ENCODE measurements around the gene MMAB.

DNA sequence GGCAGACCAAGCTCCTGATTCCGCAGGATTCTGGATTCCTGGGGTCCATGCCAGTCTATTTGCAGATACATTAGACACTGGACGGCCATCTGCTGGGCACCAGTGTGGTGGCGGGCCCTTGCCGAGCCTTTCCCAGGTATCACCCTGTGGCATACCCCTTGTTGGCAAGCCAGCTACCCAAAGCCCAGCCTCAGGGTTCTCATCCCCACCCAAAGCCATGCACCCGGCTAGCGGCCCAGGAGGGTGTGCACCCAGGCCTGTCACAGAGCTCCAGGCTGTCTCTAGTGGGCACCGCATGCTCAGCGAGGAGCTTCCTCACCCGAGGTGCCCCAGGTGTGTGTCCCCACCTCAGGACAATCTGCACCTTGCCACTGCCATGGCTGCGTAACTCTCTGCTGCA is 13.7 kb downstream of the MMAB start:
- TF ChIP-seq, protein P1, sequence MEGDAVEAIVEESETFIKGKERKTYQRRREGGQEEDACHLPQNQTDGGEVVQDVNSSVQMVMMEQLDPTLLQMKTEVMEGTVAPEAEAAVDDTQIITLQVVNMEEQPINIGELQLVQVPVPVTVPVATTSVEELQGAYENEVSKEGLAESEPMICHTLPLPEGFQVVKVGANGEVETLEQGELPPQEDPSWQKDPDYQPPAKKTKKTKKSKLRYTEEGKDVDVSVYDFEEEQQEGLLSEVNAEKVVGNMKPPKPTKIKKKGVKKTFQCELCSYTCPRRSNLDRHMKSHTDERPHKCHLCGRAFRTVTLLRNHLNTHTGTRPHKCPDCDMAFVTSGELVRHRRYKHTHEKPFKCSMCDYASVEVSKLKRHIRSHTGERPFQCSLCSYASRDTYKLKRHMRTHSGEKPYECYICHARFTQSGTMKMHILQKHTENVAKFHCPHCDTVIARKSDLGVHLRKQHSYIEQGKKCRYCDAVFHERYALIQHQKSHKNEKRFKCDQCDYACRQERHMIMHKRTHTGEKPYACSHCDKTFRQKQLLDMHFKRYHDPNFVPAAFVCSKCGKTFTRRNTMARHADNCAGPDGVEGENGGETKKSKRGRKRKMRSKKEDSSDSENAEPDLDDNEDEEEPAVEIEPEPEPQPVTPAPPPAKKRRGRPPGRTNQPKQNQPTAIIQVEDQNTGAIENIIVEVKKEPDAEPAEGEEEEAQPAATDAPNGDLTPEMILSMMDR (IDR thresholded peaks at IDR 0.05): no peak
- TF ChIP-seq POLR2A (IDR thresholded peaks at IDR 0.05): no peak

Measured in gastroesophageal sphincter (tissue), 3 donors.